Kasumi-1 (cell line): ENCODE results near the gene TTLL11.

Experiments used
- DNase-seq, 2 experiments: peaks; one replicate each; lab custom pipeline; 2025; lab: John Stamatoyannopoulos, UW

The TTLL11 gene

GRCh38 chr9:122110100-122110833, 17.2 kb upstream of the TTLL11 start:
- DNase-seq, result no peak

GRCh38 chr9:122109035-122109813, 16.1 kb upstream of the TTLL11 start:
- no peak for DNase-seq

- DNase-seq, result no peak
Measured at GRCh38 chr9:122107291-122107805, 14.2 kb upstream of the TTLL11 start.

GRCh38 chr9:122106576-122106975, 13.5 kb upstream of the TTLL11 start:
- no peak for DNase-seq

- no peak for DNase-seq
Measured at GRCh38 chr9:122103985-122104384, 10.9 kb upstream of the TTLL11 start.

DNA sequence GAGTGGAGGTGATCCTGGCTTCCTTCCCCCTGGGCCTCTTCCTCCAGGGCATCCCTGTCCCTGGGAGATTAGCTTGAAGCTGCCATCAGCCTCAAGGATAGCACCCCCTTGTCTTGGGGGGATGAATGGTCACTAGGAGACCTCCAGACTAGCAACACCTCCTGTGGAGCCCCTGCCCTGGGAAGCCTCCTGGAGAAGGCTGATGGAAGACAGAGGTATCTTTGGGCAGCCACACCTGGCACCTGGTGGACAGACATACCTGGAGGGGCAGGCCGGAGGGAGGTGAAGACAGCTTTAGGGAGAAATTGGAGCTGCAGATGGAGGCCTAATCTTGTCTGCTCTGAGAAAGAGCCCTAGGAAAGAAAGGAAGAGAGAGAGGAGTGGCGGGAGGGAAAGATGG, 9.0 kb upstream of the TTLL11 start:
- no peak for DNase-seq

GRCh38 chr9:122100756-122101155, 7.6 kb upstream of the TTLL11 start:
- no peak for DNase-seq

- peak; percentile 71 to 80 for DNase-seq
Measured at GRCh38 chr9:122099271-122099869, 6.3 kb upstream of the TTLL11 start.

GRCh38 chr9:122097679-122098315, 4.7 kb upstream of the TTLL11 start:
- no peak for DNase-seq

- DNase-seq, result no peak
Measured at GRCh38 chr9:122096620-122097415, 3.7 kb upstream of the TTLL11 start.

DNA sequence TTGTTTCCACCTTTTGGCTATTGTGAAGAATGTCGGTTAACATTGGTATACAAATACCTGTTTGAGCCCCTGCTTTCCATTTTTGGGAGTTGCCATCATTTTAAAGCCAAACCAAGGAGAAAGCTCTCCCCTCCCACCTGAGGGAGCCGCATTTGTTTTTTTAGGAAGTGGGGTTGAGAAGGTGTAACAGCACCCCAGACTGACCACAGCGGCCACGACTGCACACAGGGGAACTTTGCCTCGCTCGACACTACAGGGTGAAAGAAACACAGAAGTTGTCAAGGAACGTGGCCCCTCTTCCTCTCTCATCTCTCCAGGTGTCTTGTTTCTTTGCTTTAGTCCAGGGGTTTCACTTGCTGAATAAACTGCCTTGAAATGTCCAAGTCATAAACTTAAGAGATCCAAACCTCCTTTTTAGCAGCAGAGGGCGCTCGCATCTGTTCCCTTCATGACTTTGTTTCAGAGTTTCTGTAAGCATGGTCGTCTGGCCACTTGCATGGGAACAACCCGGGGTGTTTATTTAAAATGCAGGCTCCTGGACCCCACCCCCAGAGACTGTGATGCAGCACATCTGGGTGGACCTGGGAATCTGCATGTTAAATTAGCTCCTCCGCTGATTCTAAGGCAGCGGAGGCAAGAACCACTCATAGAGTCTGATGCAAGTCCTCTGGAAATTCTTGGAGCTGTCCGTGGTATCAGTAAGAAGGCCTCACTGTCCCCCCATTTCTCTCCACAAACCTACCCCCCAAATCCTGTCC, 2.1 kb upstream of the TTLL11 start:
- DNase-seq, result peak; percentile 79 to 83

DNA sequence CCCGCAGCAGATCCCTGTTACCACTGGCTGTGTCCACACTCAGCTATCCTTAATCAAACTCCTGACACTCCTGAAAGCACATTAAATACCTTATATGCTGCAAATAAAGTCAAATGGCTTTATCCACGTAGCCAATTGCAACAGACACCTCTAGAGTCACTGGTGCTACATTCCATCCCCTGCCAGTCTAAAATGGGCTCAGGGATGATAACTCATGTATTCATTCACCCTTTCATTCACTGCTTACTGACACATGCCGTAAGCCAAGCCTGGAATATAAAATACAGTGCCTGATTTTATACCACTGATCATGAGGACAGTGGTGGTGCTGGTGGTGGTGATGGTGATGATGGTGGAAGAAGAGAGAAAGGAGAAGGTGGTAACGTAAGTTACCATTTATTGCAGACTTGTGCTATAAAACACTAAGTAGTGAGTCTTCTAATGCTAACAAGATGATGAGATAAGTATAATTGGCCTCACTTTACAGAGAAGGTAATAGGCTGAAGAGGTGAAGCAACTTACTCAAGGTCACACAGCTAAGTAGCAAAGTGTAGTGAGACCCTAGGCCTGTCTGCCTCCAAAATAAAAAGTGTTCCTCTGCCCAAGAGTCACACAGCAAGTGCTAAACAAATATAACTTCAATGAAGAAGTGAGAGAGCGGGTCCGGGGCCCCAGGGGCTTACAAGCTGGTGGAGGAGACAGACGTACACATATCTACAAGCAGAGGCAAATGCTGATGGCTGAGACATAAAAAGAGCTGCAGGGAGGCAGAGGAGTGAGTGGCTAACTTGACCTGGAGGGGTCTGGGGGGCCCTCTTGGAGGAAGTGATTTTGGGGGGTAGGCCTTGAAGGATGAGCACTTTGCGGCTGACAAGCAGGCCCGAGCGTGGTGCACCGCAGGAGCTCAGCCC, 1.2 kb downstream of the TTLL11 start:
- no peak for DNase-seq

DNA sequence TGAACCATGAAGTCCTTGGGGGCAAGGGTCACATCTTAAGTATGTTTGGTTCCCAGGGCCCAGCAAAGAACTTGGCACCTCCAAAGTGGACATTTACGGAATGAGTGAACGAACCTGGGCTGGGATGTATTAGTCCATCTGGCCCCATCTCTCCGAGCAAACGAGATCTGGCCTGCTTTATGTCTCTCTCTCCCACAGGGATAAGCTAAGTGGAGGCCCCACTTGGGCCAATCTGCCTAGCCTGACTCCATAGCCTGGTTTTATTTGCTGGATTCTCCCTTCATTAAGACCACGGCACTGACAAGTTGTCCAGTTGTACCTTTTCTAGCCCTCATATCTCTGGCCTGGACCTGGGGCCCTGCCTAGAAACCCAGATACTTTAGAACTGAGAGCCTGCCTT, 2.1 kb downstream of the TTLL11 start:
- no peak for DNase-seq

DNA sequence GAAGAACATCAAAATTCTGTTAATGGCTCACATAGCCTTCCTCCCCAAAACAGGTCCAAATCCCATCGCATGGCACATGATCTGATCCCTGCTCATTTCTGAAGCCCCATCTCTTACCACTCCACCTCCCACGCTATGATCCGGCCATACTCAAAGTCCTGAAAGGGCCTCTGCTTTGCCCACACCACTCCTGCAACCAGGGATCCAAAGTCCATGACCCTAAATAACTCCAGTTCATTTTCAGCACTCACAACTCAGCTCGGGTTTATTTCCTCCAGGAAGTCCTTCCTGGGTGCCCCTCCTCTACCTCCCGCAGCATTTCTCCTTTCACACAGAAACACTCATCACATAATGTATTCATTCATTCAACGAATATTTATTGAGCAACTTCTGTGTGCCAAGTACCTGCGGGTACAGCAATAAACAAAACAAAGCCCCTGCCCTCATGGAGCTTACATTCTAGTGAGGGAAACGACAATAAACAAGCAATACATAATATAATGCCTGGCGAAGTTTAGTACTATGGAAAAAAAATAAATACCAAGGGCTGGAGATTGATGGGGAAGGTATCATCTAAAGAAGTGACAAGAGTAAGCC, 2.7 kb downstream of the TTLL11 start:
- DNase-seq, result no peak

DNA sequence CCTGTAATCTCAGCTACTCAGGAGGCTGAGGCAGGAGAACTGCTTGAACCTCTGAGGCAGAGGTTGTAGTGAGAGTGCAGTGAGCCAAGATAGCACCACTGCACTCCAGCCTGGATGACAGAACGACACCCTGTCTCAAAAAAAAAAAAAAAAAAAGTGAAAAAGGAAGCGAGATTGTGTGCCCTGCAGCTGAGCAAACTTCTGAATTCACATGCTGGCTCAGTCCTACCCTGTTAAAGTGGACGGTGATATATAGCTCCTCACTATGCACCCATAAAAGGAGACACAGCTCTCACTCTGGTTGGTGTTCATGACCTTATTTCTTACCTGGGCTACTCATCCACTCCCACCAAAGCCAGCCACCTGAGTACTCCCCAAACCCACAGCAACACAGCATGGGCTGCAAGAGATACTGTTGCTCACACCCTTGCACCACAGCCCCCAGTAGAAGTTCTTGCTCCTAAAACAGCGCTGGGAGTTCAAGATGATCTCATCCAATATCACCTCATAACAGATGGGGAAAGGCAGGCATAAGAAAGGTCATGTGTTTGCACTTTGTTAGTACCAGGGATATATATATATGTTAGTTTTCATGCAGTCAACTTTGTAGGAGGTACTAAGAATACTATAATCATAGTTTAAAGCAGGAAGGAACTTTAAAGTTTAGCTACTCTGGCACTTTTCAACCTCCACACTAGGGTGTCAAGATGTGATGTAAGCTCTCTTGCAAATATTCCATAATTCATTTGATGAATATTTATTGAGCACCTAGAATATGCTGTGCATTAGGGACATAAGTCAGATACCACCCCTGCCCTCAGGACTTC, 4.0 kb downstream of the TTLL11 start:
- no peak for DNase-seq

- no peak for DNase-seq
Measured at GRCh38 chr9:122087406-122088200, 5.5 kb downstream of the TTLL11 start.

GRCh38 chr9:122086873-122087272, 6.2 kb downstream of the TTLL11 start:
- no peak for DNase-seq

DNA sequence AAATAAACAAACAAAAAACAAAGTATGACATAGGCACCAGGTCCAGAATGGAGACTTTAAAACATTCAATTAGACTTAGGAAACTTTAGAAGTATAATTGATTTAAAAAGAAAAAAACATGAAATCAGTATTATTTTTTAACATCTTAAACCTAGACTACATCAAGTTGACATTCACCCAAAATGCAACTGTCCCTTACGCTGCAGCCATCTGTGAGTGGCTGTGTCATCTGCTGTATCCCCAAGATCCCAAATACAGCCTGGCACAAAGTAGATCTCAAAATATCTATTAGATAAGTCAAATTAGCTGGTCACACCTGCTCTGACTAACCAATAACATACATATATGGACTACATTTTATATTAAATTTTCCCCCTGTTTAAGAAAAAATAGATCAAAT, 7.8 kb downstream of the TTLL11 start:
- no peak for DNase-seq
